Endothelial cell (in vitro differentiated cells): ENCODE data around the gene VAMP3. TPM values are rescaled to one million over a fixed set of nuclear protein-coding genes. Genes with fewer than 3 reads are reported as not detected.
A peak's percentile ranks its signal among the peaks of the same experiment; 100 is the strongest.
"Not testable (repeated sequence)": the region's sequence is repeated elsewhere in the genome, so short reads cannot be mapped to it uniquely, and the experiment has no call there.

Source experiments
- DNase-seq: peaks from one replicate; pipeline ENCODE4 v3.0.0; 2021; ENCODE audit warnings: low spot score
- H3K27ac Mint-ChIP-seq: one replicate; pipeline ENCODE4 v1.8.0; 2021; ENCODE audit warnings: mixed read lengths, inconsistent platforms; ENCODE audit not compliant: unreplicated experiment
- H3K27me3 Mint-ChIP-seq: one replicate; pipeline ENCODE4 v1.8.0; 2021; ENCODE audit warnings: mild to moderate bottlenecking, moderate library complexity, mixed read lengths, inconsistent platforms; ENCODE audit not compliant: unreplicated experiment
- H3K36me3 Mint-ChIP-seq: one replicate; pipeline ENCODE4 v1.8.0; 2021; ENCODE audit warnings: mild to moderate bottlenecking, low read depth, mixed read lengths, inconsistent platforms; ENCODE audit not compliant: unreplicated experiment
- H3K4me1 Mint-ChIP-seq: one replicate; pipeline ENCODE4 v1.8.0; 2021; ENCODE audit warnings: mild to moderate bottlenecking, mixed read lengths, inconsistent platforms; ENCODE audit not compliant: unreplicated experiment
- H3K4me3 Mint-ChIP-seq: one replicate; pipeline ENCODE4 v1.8.0; 2021; ENCODE audit warnings: mild to moderate bottlenecking, mixed read lengths, inconsistent platforms; ENCODE audit not compliant: unreplicated experiment
- H3K9me3 Mint-ChIP-seq: one replicate; pipeline ENCODE4 v1.8.0; 2021; ENCODE audit warnings: mixed read lengths, inconsistent platforms; ENCODE audit not compliant: unreplicated experiment
- CTCF ChIP-seq: fragments of 200-600 bp; sonication (generic); IDR thresholded peaks from one replicate; pipeline ENCODE4 v1.5.0; 2021; ENCODE audit warnings: antibody characterized with exemption; ENCODE audit not compliant: unreplicated experiment
- total RNA-seq: library from RNA; stranded (reverse); fragmentation: NEBNext Ultra II Directional; extraction: Animal tissue kit (Norgen Biotek cat#: 25700); gene quantifications from one replicate; pipeline ENCODE4 v1.2.1, GENCODE V29; 2021; ENCODE audit not compliant: unreplicated experiment

Gene VAMP3
- total RNA-seq, 1 donor from 2014 or later: 91.0 TPM

- Mint-ChIP-seq H3K4me3 (peak overlapping the region; percentile 39), H3K9me3 (no peaks in the 10 kb centered on the region), H3K4me1 (no peaks in the 10 kb centered on the region), H3K27me3 (peaks cover 3% of the 10 kb centered on the region), H3K27ac (no peak overlapping the region), H3K36me3 (peaks cover 24% of the 10 kb centered on the region)
- DNase-seq: no peak
- TF ChIP-seq CTCF: no peak
These were observed 13.5 kb downstream of the VAMP3 start for GRCh38 chr1:7784492-7785071.

GRCh38 chr1:7785108-7785507 is 14.0 kb downstream of the VAMP3 start:
- H3K36me3 Mint-ChIP-seq: peaks cover 26% of the 10 kb centered on the region
- peaks cover 3% of the 10 kb centered on the region for H3K27me3 Mint-ChIP-seq
- no peak for TF ChIP-seq CTCF
- H3K27ac Mint-ChIP-seq: peak overlapping the region; percentile 34
- no peak for DNase-seq
- no peaks in the 10 kb centered on the region for H3K9me3 Mint-ChIP-seq
- no peaks in the 10 kb centered on the region for H3K4me1 Mint-ChIP-seq
- peak overlapping the region; percentile 39 for H3K4me3 Mint-ChIP-seq

GRCh38 chr1:7786795-7787194 is 15.7 kb downstream of the VAMP3 start:
- TF ChIP-seq CTCF: no peak
- H3K4me3 Mint-ChIP-seq: no peak overlapping the region
- no peak for DNase-seq
- H3K27ac Mint-ChIP-seq: no peak overlapping the region
- H3K9me3 Mint-ChIP-seq: peaks cover 5% of the 10 kb centered on the region
- no peaks in the 10 kb centered on the region for H3K4me1 Mint-ChIP-seq
- peaks cover 2% of the 10 kb centered on the region for H3K27me3 Mint-ChIP-seq
- peaks cover 27% of the 10 kb centered on the region for H3K36me3 Mint-ChIP-seq

- H3K4me3 Mint-ChIP-seq: no peak overlapping the region
- TF ChIP-seq CTCF: no peak
- H3K27ac Mint-ChIP-seq: no peak overlapping the region
- no peak for DNase-seq
- no peaks in the 10 kb centered on the region for H3K4me1 Mint-ChIP-seq
- H3K9me3 Mint-ChIP-seq: peaks cover 7% of the 10 kb centered on the region
- H3K27me3 Mint-ChIP-seq: peaks cover 2% of the 10 kb centered on the region
- H3K36me3 Mint-ChIP-seq: peaks cover 36% of the 10 kb centered on the region
These were observed 18.7 kb downstream of the VAMP3 start for GRCh38 chr1:7789828-7790227.

- H3K27ac Mint-ChIP-seq, H3K4me1 Mint-ChIP-seq, H3K4me3 Mint-ChIP-seq, H3K9me3 Mint-ChIP-seq, H3K27me3 Mint-ChIP-seq, DNase-seq: not testable (repeated sequence)
- peaks cover 29% of the 10 kb centered on the region for H3K36me3 Mint-ChIP-seq
These were observed 19.9 kb downstream of the VAMP3 start for GRCh38 chr1:7791027-7791426.

GRCh38 chr1:7795406-7795805 is 24.3 kb downstream of the VAMP3 start:
- Mint-ChIP-seq H3K4me3 (no peak overlapping the region), H3K36me3 (peaks cover 16% of the 10 kb centered on the region), H3K27ac (no peak overlapping the region), H3K27me3 (peaks cover 1% of the 10 kb centered on the region), H3K4me1 (no peaks in the 10 kb centered on the region), H3K9me3 (peaks cover 7% of the 10 kb centered on the region)
- DNase-seq: no peak
- no peak for TF ChIP-seq CTCF
